Activated naive CD4-positive, alpha-beta T cell treated with anti-CD3 and anti-CD28 coated beads, Interleukin-2, amount 50 U/mL, for 24 hours (primary cell): ENCODE data around the gene SLC23A2.
A peak's percentile ranks its signal among the peaks of the same experiment; 100 is the strongest.
"Not testable (repeated sequence)": the region's sequence is repeated elsewhere in the genome, so short reads cannot be mapped to it uniquely, and the experiment has no call there.

Source experiments
- H3K27ac Mint-ChIP-seq: one replicate; pipeline ENCODE4 v1.8.0; 2021; ENCODE audit warnings: mild to moderate bottlenecking, mixed read lengths
- H3K27me3 Mint-ChIP-seq: one replicate; pipeline ENCODE4 v1.8.0; 2021; ENCODE audit warnings: mixed read lengths
- H3K36me3 Mint-ChIP-seq: one replicate; pipeline ENCODE4 v1.8.0; 2021; ENCODE audit warnings: mixed read lengths
- H3K4me1 Mint-ChIP-seq: one replicate; pipeline ENCODE4 v1.8.0; 2021; ENCODE audit warnings: mixed read lengths
- H3K4me3 Mint-ChIP-seq: one replicate; pipeline ENCODE4 v1.8.0; 2021; ENCODE audit warnings: mild to moderate bottlenecking, mixed read lengths
- H3K9me3 Mint-ChIP-seq: one replicate; pipeline ENCODE4 v1.8.0; 2021; ENCODE audit warnings: mixed read lengths

The SLC23A2 gene

DNA sequence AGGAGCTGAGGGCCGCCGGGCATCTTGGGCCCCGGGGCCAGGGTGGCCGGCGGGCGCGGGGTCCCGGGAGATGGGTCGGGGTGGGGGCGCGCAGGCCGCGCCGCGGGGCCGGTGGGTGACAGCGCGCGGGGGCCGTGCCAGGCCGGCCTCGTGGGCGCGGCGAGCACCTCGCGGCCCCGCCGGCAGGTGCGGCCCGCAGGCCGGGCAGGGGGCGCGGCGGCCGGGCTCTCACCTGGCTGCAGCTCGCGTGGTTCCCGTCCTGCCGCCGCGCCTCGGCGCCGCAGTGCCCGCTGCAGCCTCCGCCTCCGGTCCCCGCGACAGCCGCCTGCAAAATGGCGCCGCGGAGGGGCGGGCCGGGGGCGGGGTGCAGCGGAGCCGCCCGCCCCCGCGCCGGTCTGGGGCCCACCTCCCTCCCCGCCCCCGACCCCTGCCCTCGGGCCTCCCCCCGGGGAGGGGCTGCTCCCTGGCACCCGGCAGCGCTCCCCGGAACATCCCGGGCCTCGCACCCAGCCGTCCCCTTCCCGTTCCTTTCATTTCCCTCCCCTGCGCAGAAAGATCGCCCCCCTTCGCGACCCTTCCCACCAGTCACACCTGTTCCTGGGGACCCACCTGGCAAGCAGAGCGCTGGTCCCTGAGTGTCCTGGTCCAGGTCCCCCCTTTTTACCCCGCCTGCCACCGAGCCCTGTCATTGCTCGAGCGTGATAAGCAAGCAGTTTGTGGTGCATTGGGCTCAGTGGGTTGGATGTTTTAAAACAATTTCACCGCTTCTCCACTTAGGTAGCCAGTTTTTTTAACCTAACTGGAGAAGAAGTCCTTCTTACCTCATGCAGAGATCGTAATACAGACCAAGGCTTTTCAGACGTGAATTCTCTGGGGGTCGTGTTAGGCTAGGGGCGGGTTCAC is at the start of gene SLC23A2:
TSS of gene SLC23A2 (minus strand) at position 337 of the 903 bp plus-strand sequence. CDS start 68,948 bp downstream, outside the sequence.
- peak within 1 kb of the TSS; percentile 87 for H3K27ac Mint-ChIP-seq
- H3K36me3 Mint-ChIP-seq: peaks cover 3% of the 10 kb centered on the region
- H3K27me3 Mint-ChIP-seq: no peaks in the 10 kb centered on the region
- peaks cover 37% of the 10 kb centered on the region for H3K4me1 Mint-ChIP-seq
- peak within 1 kb of the TSS; percentile 94 for H3K4me3 Mint-ChIP-seq
- H3K9me3 Mint-ChIP-seq: no peaks in the 10 kb centered on the region

- Mint-ChIP-seq H3K4me3 (no peak overlapping the region), H3K36me3 (no peaks in the 10 kb centered on the region), H3K27ac (no peak overlapping the region), H3K4me1 (no peaks in the 10 kb centered on the region), H3K9me3 (no peaks in the 10 kb centered on the region), H3K27me3 (no peaks in the 10 kb centered on the region)
Observed at GRCh38 chr20:5046656-5047339, 45.5 kb upstream of the SLC23A2 start.

- Mint-ChIP-seq H3K4me1 (no peaks in the 10 kb centered on the region), H3K27me3 (no peaks in the 10 kb centered on the region), H3K4me3 (no peak overlapping the region), H3K36me3 (no peaks in the 10 kb centered on the region), H3K27ac (no peak overlapping the region), H3K9me3 (no peaks in the 10 kb centered on the region)
Observed at GRCh38 chr20:5045906-5046305, 44.6 kb upstream of the SLC23A2 start.

DNA sequence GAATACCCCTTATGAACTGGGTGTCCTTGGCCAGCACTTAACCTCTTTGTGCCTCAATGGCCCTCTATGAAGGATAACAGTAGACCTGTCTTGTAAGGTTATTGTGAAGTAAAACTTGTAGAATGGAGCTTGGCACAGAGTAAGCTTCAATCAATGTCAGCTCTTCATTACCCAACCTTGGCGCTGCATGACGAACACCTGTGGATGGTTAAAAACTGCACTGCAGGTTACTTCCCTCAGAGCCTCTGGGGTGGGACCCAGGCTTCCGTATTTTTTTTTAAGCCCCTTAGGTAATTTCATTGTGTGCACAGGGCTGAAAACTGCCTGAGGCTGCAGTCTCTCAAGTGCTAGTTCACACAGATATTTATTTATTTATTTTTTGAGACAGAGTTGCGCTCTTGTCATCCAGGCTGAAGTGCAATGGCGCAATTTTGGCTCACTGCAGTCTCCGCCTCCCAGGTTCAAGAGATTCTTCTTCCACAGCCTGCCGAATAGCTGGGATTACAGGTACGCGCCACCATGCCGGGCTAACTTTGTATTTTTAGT is 42.8 kb upstream of the SLC23A2 start:
- Mint-ChIP-seq H3K4me3 (no peak overlapping the region), H3K4me1 (peaks cover 5% of the 10 kb centered on the region), H3K27me3 (no peaks in the 10 kb centered on the region), H3K27ac (no peak overlapping the region), H3K36me3 (no peaks in the 10 kb centered on the region), H3K9me3 (no peaks in the 10 kb centered on the region)

DNA sequence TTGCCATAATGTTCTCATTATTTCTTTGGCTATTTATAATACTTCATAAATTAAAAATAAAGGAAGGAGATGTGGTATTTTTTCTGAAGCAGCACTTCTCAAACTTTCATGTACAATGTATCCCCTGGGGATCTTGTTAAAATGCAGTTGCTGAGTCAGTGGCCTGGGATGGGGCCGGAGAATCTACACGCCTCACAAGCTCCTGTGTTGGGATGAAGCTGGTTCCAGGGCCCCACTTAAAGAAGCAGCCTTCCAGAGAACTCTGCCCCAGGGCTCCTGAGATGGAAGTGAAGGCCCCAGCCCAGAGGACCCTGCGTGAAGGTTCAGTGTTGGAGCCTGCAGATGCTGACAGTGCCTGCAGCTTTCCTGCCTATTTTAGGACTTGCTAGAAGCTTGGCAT is 40.1 kb upstream of the SLC23A2 start:
- Mint-ChIP-seq H3K27ac (no peak overlapping the region), H3K36me3 (no peaks in the 10 kb centered on the region), H3K4me1 (peaks cover 6% of the 10 kb centered on the region), H3K27me3 (no peaks in the 10 kb centered on the region), H3K4me3 (no peak overlapping the region), H3K9me3 (no peaks in the 10 kb centered on the region)

DNA sequence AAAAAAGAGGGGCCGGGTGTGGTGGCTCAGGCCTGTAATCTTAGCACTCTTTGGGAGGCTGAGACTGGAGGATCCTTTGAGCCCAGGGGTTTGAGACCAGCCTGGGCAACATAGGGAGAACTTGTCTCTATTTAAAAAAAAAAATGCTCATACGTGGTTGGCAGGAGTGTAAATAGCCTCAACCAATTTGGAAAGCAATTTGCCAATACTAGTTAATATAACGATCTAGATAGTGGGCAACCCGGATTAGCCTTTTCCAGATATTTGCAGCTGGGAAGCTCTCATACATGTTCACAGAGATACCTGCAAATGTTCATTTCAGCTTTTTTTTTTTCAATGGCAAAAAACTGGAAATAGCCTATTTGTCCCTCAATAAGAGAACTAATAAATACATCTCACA is 39.0 kb upstream of the SLC23A2 start:
- H3K27ac Mint-ChIP-seq: no peak overlapping the region
- no peak overlapping the region for H3K4me3 Mint-ChIP-seq
- no peaks in the 10 kb centered on the region for H3K9me3 Mint-ChIP-seq
- H3K36me3 Mint-ChIP-seq: no peaks in the 10 kb centered on the region
- peaks cover 6% of the 10 kb centered on the region for H3K4me1 Mint-ChIP-seq
- H3K27me3 Mint-ChIP-seq: no peaks in the 10 kb centered on the region

- Mint-ChIP-seq H3K27me3 (no peaks in the 10 kb centered on the region), H3K36me3 (no peaks in the 10 kb centered on the region), H3K4me3 (no peak overlapping the region), H3K27ac (no peak overlapping the region), H3K4me1 (peaks cover 6% of the 10 kb centered on the region), H3K9me3 (no peaks in the 10 kb centered on the region)
Observed at GRCh38 chr20:5039889-5040288, 38.6 kb upstream of the SLC23A2 start.

GRCh38 chr20:5039255-5039657 is 37.9 kb upstream of the SLC23A2 start:
- Mint-ChIP-seq H3K27ac (no peak overlapping the region), H3K36me3 (no peaks in the 10 kb centered on the region), H3K9me3 (no peaks in the 10 kb centered on the region), H3K4me3 (peak overlapping the region; percentile 11), H3K4me1 (peaks cover 6% of the 10 kb centered on the region), H3K27me3 (no peaks in the 10 kb centered on the region)

DNA sequence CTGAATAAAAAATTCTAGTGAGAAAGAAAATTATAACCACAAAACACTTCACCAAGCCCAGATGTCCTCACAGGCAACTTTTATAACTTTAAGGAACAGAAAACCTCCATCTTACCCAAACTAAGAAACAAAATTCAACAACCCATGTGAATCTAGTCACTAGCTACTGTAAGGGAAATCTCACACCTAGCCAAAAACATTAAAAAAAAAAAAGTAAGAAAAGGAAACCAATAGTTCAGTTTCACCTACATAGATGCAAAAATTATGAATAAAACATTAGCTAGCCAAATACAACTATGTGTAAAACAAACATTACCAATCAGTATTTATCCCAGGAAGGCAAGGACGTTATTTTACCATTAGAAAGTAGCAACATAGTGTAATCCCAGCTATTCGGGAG is 35.5 kb upstream of the SLC23A2 start:
- Mint-ChIP-seq H3K27me3 (no peaks in the 10 kb centered on the region), H3K4me3 (no peak overlapping the region), H3K4me1 (peaks cover 6% of the 10 kb centered on the region), H3K27ac (no peak overlapping the region), H3K36me3 (no peaks in the 10 kb centered on the region), H3K9me3 (no peaks in the 10 kb centered on the region)

DNA sequence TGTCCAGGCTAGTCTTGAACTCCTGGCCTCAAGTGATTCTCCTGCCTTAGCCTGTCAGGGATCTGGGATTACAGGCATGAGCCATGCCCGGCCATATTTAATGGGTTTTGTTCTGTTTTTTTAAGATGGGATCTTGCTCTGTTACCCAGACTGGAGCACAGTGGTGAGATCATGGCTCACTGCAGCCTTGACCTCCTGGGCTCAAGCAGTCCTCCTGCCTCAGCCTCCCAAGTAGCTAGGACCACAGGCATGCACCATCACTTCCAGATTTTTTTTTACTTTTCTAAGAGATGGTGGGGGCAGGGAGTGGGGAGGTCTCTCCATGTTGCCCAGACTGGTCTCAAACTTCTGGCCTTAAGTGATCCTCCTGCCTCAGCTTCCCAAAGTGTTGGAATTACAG is 34.2 kb upstream of the SLC23A2 start:
- H3K36me3 Mint-ChIP-seq, H3K4me3 Mint-ChIP-seq, H3K27ac Mint-ChIP-seq, H3K9me3 Mint-ChIP-seq, H3K27me3 Mint-ChIP-seq, H3K4me1 Mint-ChIP-seq: not testable (repeated sequence)

- no peaks in the 10 kb centered on the region for H3K27me3 Mint-ChIP-seq
Observed at GRCh38 chr20:5033566-5033965, 32.3 kb upstream of the SLC23A2 start.

DNA sequence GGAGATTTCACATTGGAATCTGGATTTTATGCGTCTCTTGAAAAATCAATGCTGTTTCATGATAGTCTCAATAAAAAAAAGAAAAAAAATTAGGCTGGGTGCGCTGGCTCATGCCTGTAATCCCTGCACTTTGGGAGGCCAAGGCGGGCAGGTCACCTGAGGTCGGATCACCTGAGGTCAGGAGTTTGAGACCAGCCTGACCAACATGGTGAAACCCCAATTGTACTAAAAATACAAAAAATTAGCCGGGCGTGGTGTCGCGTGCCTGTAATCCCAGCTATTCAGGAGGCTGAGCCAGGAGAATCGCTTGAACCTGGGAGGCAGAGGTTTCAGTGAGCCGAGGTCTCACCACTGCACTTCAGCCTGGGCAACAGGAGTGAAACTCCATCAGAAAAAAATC is 30.4 kb upstream of the SLC23A2 start:
- H3K27ac Mint-ChIP-seq, H3K9me3 Mint-ChIP-seq, H3K27me3 Mint-ChIP-seq, H3K36me3 Mint-ChIP-seq, H3K4me3 Mint-ChIP-seq, H3K4me1 Mint-ChIP-seq: not testable (repeated sequence)

More at GRCh38 chr20:5033566-5033965, 32.3 kb upstream of the SLC23A2 start:
- Mint-ChIP-seq H3K4me3 (no peak overlapping the region), H3K4me1 (no peaks in the 10 kb centered on the region), H3K9me3 (no peaks in the 10 kb centered on the region), H3K36me3 (no peaks in the 10 kb centered on the region), H3K27ac (no peak overlapping the region)

- Mint-ChIP-seq H3K27ac (no peak overlapping the region), H3K4me1 (no peaks in the 10 kb centered on the region), H3K4me3 (no peak overlapping the region), H3K9me3 (no peaks in the 10 kb centered on the region), H3K36me3 (no peaks in the 10 kb centered on the region), H3K27me3 (no peaks in the 10 kb centered on the region)
Observed at GRCh38 chr20:5031206-5031557, 29.9 kb upstream of the SLC23A2 start.

- no peaks in the 10 kb centered on the region for H3K36me3 Mint-ChIP-seq
- no peaks in the 10 kb centered on the region for H3K9me3 Mint-ChIP-seq
- H3K27me3 Mint-ChIP-seq: no peaks in the 10 kb centered on the region
- no peaks in the 10 kb centered on the region for H3K4me1 Mint-ChIP-seq
- H3K27ac Mint-ChIP-seq: no peak overlapping the region
- no peak overlapping the region for H3K4me3 Mint-ChIP-seq
Observed at GRCh38 chr20:5030348-5031205, 29.3 kb upstream of the SLC23A2 start.

- H3K4me1 Mint-ChIP-seq, H3K36me3 Mint-ChIP-seq, H3K4me3 Mint-ChIP-seq: not testable (repeated sequence)
Observed at GRCh38 chr20:5028258-5029059, 27.1 kb upstream of the SLC23A2 start.

More at GRCh38 chr20:5028258-5029059, 27.1 kb upstream of the SLC23A2 start:
- H3K27ac Mint-ChIP-seq, H3K27me3 Mint-ChIP-seq, H3K9me3 Mint-ChIP-seq: not testable (repeated sequence)
